AG04450 (cell line): ENCODE results near the gene PPOX. TPM values are rescaled to one million over a fixed set of nuclear protein-coding genes. Genes with fewer than 3 reads are reported as not detected.

Experiments used
- CTCF ChIA-PET: fragments of 300-600, 350-600 bp; formaldehyde crosslinking; extraction: SDS; loops from one replicate; lab custom pipeline; 2022; ENCODE audit warnings: antibody characterized with exemption, inconsistent platforms; lab: Charles Lee
- POLR2A ChIA-PET: fragments of 350-600 bp; formaldehyde crosslinking; extraction: SDS; loops from one replicate; lab custom pipeline; 2021; ENCODE audit warnings: antibody characterized with exemption, inconsistent platforms; lab: Yijun Ruan, JAX
- DNase-seq: peaks from one replicate; pipeline ENCODE4 v3.0.0-alpha.2; 2011; ENCODE audit warnings: low read depth, low spot score
- H3K27ac ChIP-seq: one replicate; pipeline ENCODE4 v1.5.1; 2012; ENCODE audit warnings: low read depth, low read length, control low read depth
- H3K27me3 ChIP-seq: one replicate; pipeline ENCODE4 v1.6.0; 2012; ENCODE audit warnings: low read length; ENCODE audit not compliant: control insufficient read depth, insufficient read depth
- H3K4me3 ChIP-seq: 2 replicates; pipeline ENCODE4 v1.5.1; 2011; ENCODE audit warnings: mild to moderate bottlenecking, low read depth, low read length, control low read depth
- H3K9me3 ChIP-seq: 2 replicates; pipeline ENCODE4 v1.5.1; 2012; ENCODE audit warnings: low read length; ENCODE audit not compliant: control insufficient read depth, insufficient read depth
- polyA plus RNA-seq: library from polyadenylated mRNA; depleted of rRNA; stranded (reverse); fragments of >200 nt; gene quantifications from 2 replicates; pipeline ENCODE4 v1.2.3, GENCODE V29; 2011
- TF ChIP-seq, protein P1 (sequence below): IDR thresholded peaks from 2 replicates; pipeline ENCODE4 v1.5.1; 2011; ENCODE audit warnings: low read depth, low read length, control low read depth, inconsistent platforms

The PPOX gene
- polyA plus RNA-seq, 1 experiment = 9.8 TPM

DNA sequence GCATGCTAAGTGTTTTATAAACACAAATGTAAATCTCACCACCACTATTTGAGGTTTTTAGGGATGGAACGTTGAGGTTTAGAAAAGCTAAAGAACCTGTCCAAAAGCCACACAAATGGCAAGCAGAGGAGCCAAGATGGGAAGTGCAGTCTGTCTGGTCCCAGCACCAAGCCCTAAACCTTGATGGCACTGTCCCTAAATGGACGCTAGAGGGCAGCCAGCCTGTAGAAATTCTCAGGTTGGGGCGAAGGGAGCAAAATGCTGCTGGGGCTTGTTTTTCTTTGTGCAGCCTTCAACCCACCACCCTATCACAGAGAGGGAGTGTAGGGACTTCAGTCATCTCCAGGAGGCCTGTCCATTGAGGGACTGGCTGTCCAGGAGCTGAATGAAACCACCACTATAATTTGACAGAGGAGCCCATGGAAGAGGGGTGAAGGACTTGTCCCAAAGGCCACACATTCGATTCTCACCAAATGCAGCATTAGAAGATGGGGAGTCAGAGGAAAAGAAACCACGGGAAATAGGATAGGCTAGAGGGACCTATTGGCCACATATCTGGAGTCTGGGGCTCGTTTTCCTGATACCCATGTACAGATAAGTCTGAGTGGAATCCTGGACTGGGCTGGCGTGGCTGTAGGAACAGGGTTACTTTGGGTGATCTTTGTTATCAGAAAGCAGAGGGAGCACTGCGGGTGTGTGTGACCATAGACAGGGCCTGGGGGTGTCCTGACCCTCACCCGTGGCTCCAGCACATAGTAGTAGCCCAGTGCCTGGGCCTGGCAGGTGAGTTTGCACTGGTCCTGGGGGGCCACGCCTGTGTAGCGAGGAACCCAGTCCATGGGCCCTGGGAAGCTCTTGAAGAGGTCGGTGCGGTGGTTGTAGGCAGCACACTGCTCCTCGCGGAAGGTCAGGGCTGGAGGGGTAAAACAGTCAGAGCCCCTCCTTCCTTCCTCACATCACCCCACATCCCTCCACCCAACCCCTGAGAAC lies 26.5 kb downstream of the PPOX start:
- ChIA-PET POLR2A (interaction anchor here (1.3 kb wide), 2 partner anchors 9 to 33 kb away, joined by 3 to 5 read pairs; partner anchors contain the start of genes NDUFS2 and TOMM40L), CTCF (interaction anchor here (0.5 to 5.6 kb wide), 31 partner anchors 11 to 1124 kb away, joined by 3 to 92 read pairs (median 7); partner anchors contain the start of genes APOA2, B4GALT3, CASQ1 and FCER1G)
- peak; percentile 37 for DNase-seq
- Histone ChIP-seq H3K27ac (no peak overlapping the region), H3K27me3 (no peaks in the 10 kb centered on the region), H3K4me3 (no peak overlapping the region), H3K9me3 (no peaks in the 10 kb centered on the region)
- TF ChIP-seq, protein P1, sequence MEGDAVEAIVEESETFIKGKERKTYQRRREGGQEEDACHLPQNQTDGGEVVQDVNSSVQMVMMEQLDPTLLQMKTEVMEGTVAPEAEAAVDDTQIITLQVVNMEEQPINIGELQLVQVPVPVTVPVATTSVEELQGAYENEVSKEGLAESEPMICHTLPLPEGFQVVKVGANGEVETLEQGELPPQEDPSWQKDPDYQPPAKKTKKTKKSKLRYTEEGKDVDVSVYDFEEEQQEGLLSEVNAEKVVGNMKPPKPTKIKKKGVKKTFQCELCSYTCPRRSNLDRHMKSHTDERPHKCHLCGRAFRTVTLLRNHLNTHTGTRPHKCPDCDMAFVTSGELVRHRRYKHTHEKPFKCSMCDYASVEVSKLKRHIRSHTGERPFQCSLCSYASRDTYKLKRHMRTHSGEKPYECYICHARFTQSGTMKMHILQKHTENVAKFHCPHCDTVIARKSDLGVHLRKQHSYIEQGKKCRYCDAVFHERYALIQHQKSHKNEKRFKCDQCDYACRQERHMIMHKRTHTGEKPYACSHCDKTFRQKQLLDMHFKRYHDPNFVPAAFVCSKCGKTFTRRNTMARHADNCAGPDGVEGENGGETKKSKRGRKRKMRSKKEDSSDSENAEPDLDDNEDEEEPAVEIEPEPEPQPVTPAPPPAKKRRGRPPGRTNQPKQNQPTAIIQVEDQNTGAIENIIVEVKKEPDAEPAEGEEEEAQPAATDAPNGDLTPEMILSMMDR = peak; percentile 92

DNA sequence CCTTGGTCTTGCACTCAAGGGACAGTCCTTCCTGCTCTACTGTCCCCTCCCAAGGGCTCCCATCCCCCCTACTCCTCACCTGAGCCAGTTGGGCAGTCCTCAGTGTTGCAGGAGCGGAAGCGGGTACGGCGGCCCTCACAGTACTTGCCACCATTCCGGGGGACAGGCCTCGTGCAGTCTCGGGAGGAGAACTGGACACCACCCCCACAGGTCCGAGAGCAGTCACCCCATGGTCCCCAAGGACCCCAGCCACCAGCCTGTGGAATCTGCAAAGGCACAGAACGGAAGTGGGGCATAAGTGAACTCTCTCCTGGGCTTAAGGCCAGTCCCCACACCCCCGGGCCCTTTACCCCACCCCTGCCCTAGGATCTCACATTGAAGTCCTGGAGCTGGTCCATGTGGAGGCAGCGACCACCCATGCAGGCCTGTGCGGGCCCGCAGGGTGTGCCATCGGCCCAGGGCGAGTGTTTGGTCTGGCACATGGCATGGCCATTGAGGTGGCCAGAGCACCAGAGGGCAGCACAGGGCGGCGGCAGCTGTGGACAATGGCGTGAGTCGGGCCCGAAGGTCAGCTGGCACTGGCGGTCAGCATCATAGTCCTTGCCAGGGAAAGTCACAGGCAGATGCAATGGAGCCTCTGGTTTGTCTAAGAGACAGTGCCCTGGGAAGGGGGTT lies 27.5 kb downstream of the PPOX start:
- H3K27me3 ChIP-seq = no peaks in the 10 kb centered on the region
- DNase-seq = no peak
- H3K27ac ChIP-seq = no peak overlapping the region
- no peak overlapping the region for H3K4me3 ChIP-seq
- H3K9me3 ChIP-seq = no peaks in the 10 kb centered on the region
- CTCF ChIA-PET = interaction anchor here (1.0 to 5.6 kb wide), 11 partner anchors 10 to 191 kb away, joined by 4 to 92 read pairs (median 20); partner anchors contain the start of genes B4GALT3, NDUFS2 and TOMM40L
- POLR2A ChIA-PET = interaction anchor here (1.3 kb wide), 1 partner anchor 32 kb away, joined by 5 read pairs; the partner anchor contains the start of gene TOMM40L
- TF ChIP-seq, protein P1 = no peak

DNA sequence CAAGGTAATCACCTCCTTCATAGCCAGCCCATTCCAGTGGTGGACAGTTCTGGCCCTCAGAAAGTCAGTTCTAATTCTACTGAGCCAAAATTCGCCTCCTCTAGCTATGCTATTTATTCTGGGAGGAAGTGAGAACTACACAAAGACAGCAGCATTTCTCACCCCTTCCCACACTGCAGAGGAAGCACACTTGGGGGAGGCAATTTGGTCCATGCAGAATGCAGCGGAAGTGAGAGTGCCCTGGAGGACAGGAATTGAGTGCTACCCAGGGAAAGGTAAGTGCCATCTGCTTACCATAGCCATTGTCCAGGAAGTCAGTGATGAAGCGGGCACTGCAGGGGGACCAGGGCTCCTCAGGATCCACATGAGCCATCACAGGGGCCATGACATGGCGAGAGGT lies 28.9 kb downstream of the PPOX start:
- Histone ChIP-seq H3K4me3 (no peak overlapping the region), H3K9me3 (no peaks in the 10 kb centered on the region), H3K27me3 (no peaks in the 10 kb centered on the region), H3K27ac (no peak overlapping the region)
- POLR2A ChIA-PET = no interaction called here
- DNase-seq = no peak
- TF ChIP-seq, protein P1 = no peak
- CTCF ChIA-PET = interaction anchor here (0.6 to 5.6 kb wide), 3 partner anchors 9 to 197 kb away, joined by 3 to 65 read pairs (median 62); partner anchors contain the start of gene NDUFS2

DNA sequence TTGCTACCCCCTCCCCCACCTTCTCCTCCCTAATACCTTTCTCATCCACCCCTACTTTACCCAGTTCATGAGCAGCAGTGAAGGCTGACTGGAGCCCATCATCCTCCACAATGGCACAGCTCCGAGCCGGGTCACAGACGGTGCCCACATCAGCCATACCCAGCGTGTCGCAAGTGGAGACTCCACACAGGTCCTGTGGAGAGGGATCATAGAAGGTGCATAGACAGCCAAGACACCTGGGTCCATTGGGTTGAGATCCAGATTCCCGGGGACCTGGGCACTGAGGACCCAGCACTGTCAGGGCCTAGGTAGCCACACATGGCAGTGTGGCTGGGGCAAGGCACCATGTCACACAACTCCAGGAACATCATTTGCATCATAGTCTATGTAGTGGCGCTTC lies 29.9 kb downstream of the PPOX start:
- TF ChIP-seq, protein P1 = no peak
- Histone ChIP-seq H3K9me3 (no peaks in the 10 kb centered on the region), H3K27ac (no peak overlapping the region), H3K4me3 (no peak overlapping the region), H3K27me3 (no peaks in the 10 kb centered on the region)
- ChIA-PET CTCF (interaction anchor here (1.9 kb wide), 1 partner anchor 186 kb away, joined by 13 read pairs; no protein-coding TSS in a partner anchor), POLR2A (interaction anchor here (0.7 kb wide), 1 partner anchor 10 kb away, joined by 4 read pairs; no protein-coding TSS in a partner anchor)
- no peak for DNase-seq
